Activated naive CD4-positive, alpha-beta T cell treated with anti-CD3 and anti-CD28 coated beads, Interleukin-2, amount 10 ng/mL, durations not matched to agents 5 hours and 36 hours (primary cell): ENCODE measurements around the gene TJP1. TPM values are rescaled to one million over a fixed set of nuclear protein-coding genes. Genes with fewer than 3 reads are reported as not detected.

Experiments
- total RNA-seq, 2 experiments: library from RNA; stranded (reverse); gene quantifications; one replicate each; pipeline ENCODE4 v1.2.3, GENCODE V29; 2021

The TJP1 gene
- total RNA-seq, result under 1 TPM in 1 of 2 experiments, not detected in 1; 0.02 TPM

GRCh38 chr15:29822100-29822683 is at the start of gene TJP1:
Gene TJP1 (minus strand): TSS chr15:29822468. CDS start chr15:29822028, 440 bp downstream.

